Stomach (tissue), 9 donors: ENCODE results near the gene P4HB. TPM values are rescaled to one million over a fixed set of nuclear protein-coding genes. Genes with fewer than 3 reads are reported as not detected.

ENCODE experiments used
- DNase-seq, 2 donors: peaks; one replicate each; pipeline versions ENCODE4 v3.0.0 to v3.0.0-alpha.2; 2013 to 2019
- H3K27ac ChIP-seq, 5 donors: fragments of 200-600 bp in 4 of 5; sonication (generic) in 4 of 5; one replicate each; pipeline ENCODE4 v1.5.1; 2013 to 2019; ENCODE audit warnings: mild to moderate bottlenecking in 1 of 5, moderate library complexity in 1 of 5
- H3K27me3 ChIP-seq, 3 donors: fragments of 200-600 bp; sonication (generic); one replicate each; pipeline ENCODE4 v1.5.1; 2017 to 2019; ENCODE audit warnings: mixed run types in 1 of 3
- H3K36me3 ChIP-seq, 4 donors: fragments of 200-600 bp; sonication (generic); 1 replicate in 3 of 4; 2 replicates in 1 of 4; pipeline ENCODE4 v1.5.1; 2016 to 2019
- H3K4me1 ChIP-seq, 4 donors: fragments of 200-600 bp; sonication (generic); one replicate each; pipeline ENCODE4 v1.5.1; 2016 to 2019
- H3K4me3 ChIP-seq, 4 donors: fragments of 200-600 bp; sonication (generic) in 3 of 4; one replicate each; pipeline ENCODE4 v1.5.1; 2016 to 2019; ENCODE audit warnings: mild to moderate bottlenecking in 1 of 4
- H3K9me3 ChIP-seq, 4 donors: fragments of 200-600 bp; sonication (generic); one replicate each; pipeline ENCODE4 v1.5.1; 2016 to 2019
- EP300 ChIP-seq: sonication (generic); formaldehyde crosslinking; IDR thresholded peaks from one replicate; pipeline ENCODE4 v1.6.1; 2017; ENCODE audit warnings: antibody characterized with exemption
- POLR2A ChIP-seq, 4 donors: fragments of 450-650 bp; IDR thresholded peaks; one replicate each; pipeline ENCODE4 v1.6.1; 2016; ENCODE audit warnings: antibody characterized with exemption in 4 of 4, control low read depth in 2 of 4, mild to moderate bottlenecking in 1 of 4, moderate library complexity in 1 of 4
- POLR2AphosphoS5 ChIP-seq, 3 donors: sonication (generic); formaldehyde crosslinking; IDR thresholded peaks; one replicate each; pipeline ENCODE4 v1.6.1; 2016; ENCODE audit warnings: antibody characterized with exemption in 3 of 3
- WGBS, 5 donors: extraction: QIAGEN DNeasy Blood & Tissue Kit in 3 of 5; methylation state at CpG; one replicate each; pipeline versions ENCODE4 v1.1.5 to v1.1.7; 2013 to 2018; 5-methylcytosine and 5-hydroxymethylcytosine counted together
- intact Hi-C: fragments of 100-400 bp; cut with DNase I; formaldehyde crosslinking; loops from one replicate; pipeline ENCODE4 v1.15.1; 2023; ENCODE audit warnings: low total_unique reads
- polyA plus RNA-seq, 3 donors: library from polyadenylated mRNA; stranded (reverse); fragments of 200-250 nt; gene quantifications; one replicate each; pipeline ENCODE4 v1.2.3, GENCODE V29; 2013
- total RNA-seq, 5 donors: library from RNA; depleted of rRNA; stranded (reverse); fragments of >200 nt; gene quantifications; one replicate each; pipeline versions ENCODE4 v1.1.0 to v1.2.3, GENCODE V29; 2014 to 2016
- TF ChIP-seq, protein P1 (sequence below), 7 experiments: fragments of 450-650 bp in 4 of 7; fragments of 200-600 bp in 3 of 7; sonication (generic) in 3 of 7; IDR thresholded peaks; one replicate each; pipeline ENCODE4 v1.5.1; 2016 to 2019; ENCODE audit warnings: antibody characterized with exemption in 7 of 7, control low read depth in 2 of 7, mild to moderate bottlenecking in 1 of 7
- donor health status: healthy with polysubstance abuse.
- donor health status: Bipolar disorder and iron deficiency.
- donor health status: healthy.

The P4HB gene
- total and polyA plus RNA-seq, 8 donors, result 401 to 1,308 (median 619) TPM

DNA sequence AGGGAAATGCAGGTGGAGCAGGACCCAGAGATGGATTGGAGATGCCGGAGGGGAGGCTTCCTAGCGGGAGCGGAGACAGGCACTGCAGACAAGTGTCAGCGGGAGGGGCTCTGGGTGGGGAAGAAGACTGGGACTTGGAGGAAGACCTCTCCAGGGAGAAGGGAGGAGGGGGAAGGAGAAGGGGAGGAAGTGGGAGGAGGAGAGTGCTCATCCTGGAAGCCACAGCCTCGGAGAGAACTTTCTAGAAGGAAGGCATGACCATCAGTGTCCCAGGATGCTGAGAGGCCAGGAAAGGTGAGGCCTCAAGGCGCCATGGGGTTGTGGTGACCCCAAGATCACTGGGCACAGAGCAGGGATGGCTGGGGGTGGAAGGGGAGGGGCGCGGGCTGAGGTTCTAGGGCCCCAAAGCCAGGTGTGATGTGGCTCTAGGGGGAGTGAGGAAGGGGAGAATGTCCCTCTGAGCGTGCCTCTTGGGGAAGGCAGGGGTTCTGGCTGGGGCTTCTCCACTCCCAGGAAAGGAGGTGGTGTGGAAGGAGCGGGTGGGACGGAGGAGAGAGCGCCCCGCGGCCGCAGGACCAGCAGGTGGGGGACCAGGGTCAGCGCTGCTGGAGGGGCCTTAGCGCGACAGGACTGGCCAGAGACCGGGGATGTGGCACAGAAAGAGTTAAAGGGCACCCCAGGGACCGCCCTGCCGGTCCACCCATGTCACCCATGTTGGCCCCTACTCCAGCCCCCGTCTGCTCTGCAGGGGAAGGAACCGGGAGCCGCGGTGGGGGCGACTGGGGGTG is 57.3 kb downstream of the P4HB start:
- intact Hi-C loops, result no loop called here
- no peak for DNase-seq
- Histone ChIP-seq H3K27me3 (peaks cover 27 to 83% (median 70%) of the 10 kb centered on the region in 3 donors), H3K27ac (no peak overlapping the region), H3K4me3 (no peak overlapping the region), H3K4me1 (peaks cover 18 to 34% (median 24%) of the 10 kb centered on the region in 4 donors), H3K36me3 (no peaks in the 10 kb centered on the region), H3K9me3 (no peaks in the 10 kb centered on the region)
- TF ChIP-seq, protein P1, sequence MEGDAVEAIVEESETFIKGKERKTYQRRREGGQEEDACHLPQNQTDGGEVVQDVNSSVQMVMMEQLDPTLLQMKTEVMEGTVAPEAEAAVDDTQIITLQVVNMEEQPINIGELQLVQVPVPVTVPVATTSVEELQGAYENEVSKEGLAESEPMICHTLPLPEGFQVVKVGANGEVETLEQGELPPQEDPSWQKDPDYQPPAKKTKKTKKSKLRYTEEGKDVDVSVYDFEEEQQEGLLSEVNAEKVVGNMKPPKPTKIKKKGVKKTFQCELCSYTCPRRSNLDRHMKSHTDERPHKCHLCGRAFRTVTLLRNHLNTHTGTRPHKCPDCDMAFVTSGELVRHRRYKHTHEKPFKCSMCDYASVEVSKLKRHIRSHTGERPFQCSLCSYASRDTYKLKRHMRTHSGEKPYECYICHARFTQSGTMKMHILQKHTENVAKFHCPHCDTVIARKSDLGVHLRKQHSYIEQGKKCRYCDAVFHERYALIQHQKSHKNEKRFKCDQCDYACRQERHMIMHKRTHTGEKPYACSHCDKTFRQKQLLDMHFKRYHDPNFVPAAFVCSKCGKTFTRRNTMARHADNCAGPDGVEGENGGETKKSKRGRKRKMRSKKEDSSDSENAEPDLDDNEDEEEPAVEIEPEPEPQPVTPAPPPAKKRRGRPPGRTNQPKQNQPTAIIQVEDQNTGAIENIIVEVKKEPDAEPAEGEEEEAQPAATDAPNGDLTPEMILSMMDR (IDR thresholded peaks at IDR 0.05), result no peak
- TF ChIP-seq EP300 (no peak), POLR2A (IDR thresholded peaks at IDR 0.05) (no peak), POLR2AphosphoS5 (IDR thresholded peaks at IDR 0.05) (no peak)
- WGBS, 5 donors, result 31 to 45% (median 36%) methylated on average over 13 to 26 of the region's 26 CpGs

DNA sequence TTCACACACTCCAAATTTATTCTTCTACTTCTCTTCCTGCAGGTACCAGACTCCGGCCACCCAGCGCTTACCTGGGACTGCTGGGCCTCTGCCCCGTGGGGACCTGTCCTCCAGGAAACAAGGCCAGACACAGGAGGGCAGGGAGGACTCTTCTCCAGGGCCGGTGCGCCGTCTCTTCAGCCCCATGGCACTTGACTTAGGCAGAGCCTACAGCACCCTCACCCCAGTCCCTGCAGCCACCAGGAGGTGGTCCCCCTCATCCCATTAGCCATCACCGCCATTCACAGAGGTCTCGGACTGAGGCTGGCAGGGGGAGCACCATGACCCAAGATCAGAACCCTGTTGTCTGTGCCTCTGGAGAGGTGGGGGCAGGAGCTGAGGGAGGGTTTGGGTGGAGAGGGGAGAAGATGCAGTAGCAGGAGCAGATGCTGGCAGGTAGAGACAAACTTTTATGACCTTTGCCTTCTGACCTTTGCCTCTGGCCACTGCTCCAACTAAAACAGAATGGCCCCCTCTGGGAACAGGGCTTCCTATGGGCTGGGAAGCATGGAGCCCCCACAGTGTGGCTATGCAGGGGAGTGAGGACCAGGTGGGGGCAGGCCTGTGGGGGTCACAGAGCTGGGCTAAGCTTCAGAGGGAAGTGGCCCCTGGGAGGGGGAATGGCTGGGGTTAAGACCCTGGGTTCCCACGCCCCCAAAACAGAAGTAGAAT is 58.1 kb downstream of the P4HB start:
- DNase-seq, result no peak
- H3K4me1 ChIP-seq, result peaks cover 18 to 34% (median 24%) of the 10 kb centered on the region in 4 donors
- peaks cover 27 to 78% (median 61%) of the 10 kb centered on the region in 3 donors for H3K27me3 ChIP-seq
- no peak overlapping the region for H3K4me3 ChIP-seq
- H3K27ac ChIP-seq, result no peak overlapping the region
- intact Hi-C loops, result no loop called here
- TF ChIP-seq, protein P1 (IDR thresholded peaks at IDR 0.05), result no peak
- TF ChIP-seq EP300, result no peak
- TF ChIP-seq POLR2A (IDR thresholded peaks at IDR 0.05), result no peak
- no peak for TF ChIP-seq POLR2AphosphoS5 (IDR thresholded peaks at IDR 0.05)
- H3K36me3 ChIP-seq, result no peaks in the 10 kb centered on the region
- WGBS, 5 donors, result 78 to 84% (median 82%) methylated on average over 9 of the region's 9 CpGs
- H3K9me3 ChIP-seq, result no peaks in the 10 kb centered on the region

DNA sequence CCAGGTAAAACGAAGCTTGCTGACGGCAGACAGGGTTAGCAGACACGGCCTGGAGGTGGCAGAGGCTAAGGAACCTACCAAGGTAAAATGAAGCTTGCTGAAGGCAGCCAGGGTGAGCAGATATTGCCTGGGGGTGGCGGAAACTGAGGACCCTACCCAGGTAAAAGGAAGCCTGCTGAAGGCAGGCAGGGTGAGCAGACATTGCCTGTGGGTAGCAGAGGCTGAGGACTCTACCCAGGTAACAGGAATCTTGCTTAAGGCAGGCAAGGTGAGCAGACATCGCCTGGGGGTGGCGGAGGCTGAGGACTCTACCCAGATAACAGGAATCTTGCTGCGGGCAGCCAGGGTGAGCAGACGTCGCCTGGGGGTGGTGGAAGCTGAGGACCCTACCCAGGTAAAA is 59.0 kb downstream of the P4HB start:
- Histone ChIP-seq H3K4me3 (no peak overlapping the region), H3K27me3 (peaks cover 27 to 69% (median 53%) of the 10 kb centered on the region in 3 donors), H3K36me3 (no peaks in the 10 kb centered on the region), H3K9me3 (no peaks in the 10 kb centered on the region), H3K4me1 (peaks cover 18 to 29% (median 24%) of the 10 kb centered on the region in 4 donors), H3K27ac (no peak overlapping the region)
- no peak for DNase-seq
- intact Hi-C loops, result no loop called here
- TF ChIP-seq POLR2AphosphoS5 (IDR thresholded peaks at IDR 0.05) (no peak), POLR2A (IDR thresholded peaks at IDR 0.05) (no peak), EP300 (no peak)
- TF ChIP-seq, protein P1 (IDR thresholded peaks at IDR 0.05), result no peak
- WGBS, 5 donors, result 83 to 92% (median 88%) methylated on average over 9 of the region's 9 CpGs

DNA sequence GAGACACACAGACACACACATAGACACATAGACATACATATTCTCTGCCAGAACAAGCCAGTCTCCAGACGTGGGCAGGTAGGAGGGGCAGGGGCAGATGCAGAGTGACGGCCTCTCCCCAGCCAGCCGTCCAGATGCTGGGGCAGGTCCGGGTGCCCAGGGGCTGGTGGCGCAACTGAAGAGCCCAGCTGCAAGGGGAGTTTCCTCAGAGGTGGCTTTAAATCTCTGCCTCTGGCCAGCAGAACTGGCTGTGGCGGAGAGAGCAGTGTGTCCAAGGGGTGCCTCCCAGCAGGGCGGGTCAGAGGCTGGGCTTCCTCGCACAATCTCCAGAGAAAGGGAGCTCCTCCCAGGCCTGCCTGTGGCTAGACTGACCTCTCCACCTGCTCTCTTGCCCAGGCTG is 65.8 kb downstream of the P4HB start:
- intact Hi-C loops, result no loop called here
- TF ChIP-seq, protein P1 (IDR thresholded peaks at IDR 0.05), result no peak
- TF ChIP-seq POLR2A (IDR thresholded peaks at IDR 0.05) (no peak), POLR2AphosphoS5 (IDR thresholded peaks at IDR 0.05) (peak in 1 of 3 donors; percentile 37), EP300 (no peak)
- Histone ChIP-seq H3K27ac (no peak overlapping the region), H3K9me3 (no peaks in the 10 kb centered on the region), H3K27me3 (peaks cover 2 to 34% (median 3%) of the 10 kb centered on the region in 3 donors), H3K4me3 (no peak overlapping the region), H3K36me3 (no peaks in the 10 kb centered on the region), H3K4me1 (peaks cover 0 to 12% (median 0%) of the 10 kb centered on the region in 4 donors)
- peak; percentile 68 to 73 for DNase-seq
- 15 to 27% (median 16%) methylated on average over 7 to 8 of the region's 8 CpGs for WGBS, 5 donors
